ENCODE data around the gene NMBR.

DNA sequence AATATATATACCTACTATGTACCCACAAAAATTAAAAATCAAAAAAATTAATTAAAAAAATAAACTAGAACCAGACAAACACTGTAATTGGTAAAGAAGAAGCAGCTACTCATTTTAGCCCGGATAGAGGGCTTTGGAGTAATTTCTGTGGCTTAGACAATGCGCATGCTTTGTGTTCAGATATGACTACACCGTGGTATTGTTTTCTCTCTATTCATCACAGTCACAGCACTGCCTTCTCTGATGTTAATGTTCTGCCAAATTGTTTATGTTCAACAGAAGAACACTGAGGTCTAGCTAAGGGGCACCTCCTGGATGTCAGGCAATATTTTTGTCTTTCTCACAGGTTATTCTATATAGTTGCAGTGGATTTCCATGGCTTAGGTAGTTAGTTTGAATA is 91.7 kb downstream of the NMBR start:
- TF ChIP-seq, protein P1, sequence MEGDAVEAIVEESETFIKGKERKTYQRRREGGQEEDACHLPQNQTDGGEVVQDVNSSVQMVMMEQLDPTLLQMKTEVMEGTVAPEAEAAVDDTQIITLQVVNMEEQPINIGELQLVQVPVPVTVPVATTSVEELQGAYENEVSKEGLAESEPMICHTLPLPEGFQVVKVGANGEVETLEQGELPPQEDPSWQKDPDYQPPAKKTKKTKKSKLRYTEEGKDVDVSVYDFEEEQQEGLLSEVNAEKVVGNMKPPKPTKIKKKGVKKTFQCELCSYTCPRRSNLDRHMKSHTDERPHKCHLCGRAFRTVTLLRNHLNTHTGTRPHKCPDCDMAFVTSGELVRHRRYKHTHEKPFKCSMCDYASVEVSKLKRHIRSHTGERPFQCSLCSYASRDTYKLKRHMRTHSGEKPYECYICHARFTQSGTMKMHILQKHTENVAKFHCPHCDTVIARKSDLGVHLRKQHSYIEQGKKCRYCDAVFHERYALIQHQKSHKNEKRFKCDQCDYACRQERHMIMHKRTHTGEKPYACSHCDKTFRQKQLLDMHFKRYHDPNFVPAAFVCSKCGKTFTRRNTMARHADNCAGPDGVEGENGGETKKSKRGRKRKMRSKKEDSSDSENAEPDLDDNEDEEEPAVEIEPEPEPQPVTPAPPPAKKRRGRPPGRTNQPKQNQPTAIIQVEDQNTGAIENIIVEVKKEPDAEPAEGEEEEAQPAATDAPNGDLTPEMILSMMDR (IDR thresholded peaks at IDR 0.05; ENCODE audit: low read depth, low read length) = no peak
- no peak for TF ChIP-seq POLR2A (IDR thresholded peaks at IDR 0.05; ENCODE audit: extremely low read depth, insufficient read length)

All from NB4 (cell line).